Heart left ventricle (tissue), 16 donors: ENCODE results near the gene CIAO3. TPM values are rescaled to one million over a fixed set of nuclear protein-coding genes. Genes with fewer than 3 reads are reported as not detected.
A peak's percentile ranks its signal among the peaks of the same experiment; 100 is the strongest.

Source experiments
- ATAC-seq, 4 donors: fragments of 200-7000 bp; cut with Tn5 transposase; one replicate each; pipeline ENCODE4 v1.9.1; 2020 to 2022; ENCODE audit warnings: moderate library complexity in 4 of 4, mild to moderate bottlenecking in 3 of 4, moderate number of reproducible peaks in 1 of 4
- DNase-seq, 5 donors: peaks; one replicate each; pipeline ENCODE4 v3.0.0-alpha.2; 2020
- H3K27ac ChIP-seq, 12 donors: fragments of 200-600 bp; sonication (generic) in 4 of 12; one replicate each; pipeline versions ENCODE4 v1.5.0 to v1.8.0; 2016 to 2022; ENCODE audit warnings: mild to moderate bottlenecking in 2 of 12
- H3K27me3 ChIP-seq, 9 donors: fragments of 200-600 bp; sonication (generic) in 2 of 9; one replicate each; pipeline versions ENCODE4 v1.5.1 to v1.8.0; 2016 to 2022; ENCODE audit warnings: mild to moderate bottlenecking in 3 of 9
- H3K36me3 ChIP-seq, 9 donors: fragments of 200-600 bp; sonication (generic) in 2 of 9; one replicate each; pipeline versions ENCODE4 v1.5.0 to v1.8.0; 2018 to 2022; ENCODE audit warnings: mild to moderate bottlenecking in 2 of 9
- H3K4me1 ChIP-seq, 12 donors: fragments of 200-600 bp; sonication (generic) in 4 of 12; one replicate each; pipeline versions ENCODE4 v1.5.0 to v1.8.0; 2016 to 2022; ENCODE audit warnings: mild to moderate bottlenecking in 3 of 12
- H3K4me3 ChIP-seq, 12 donors: fragments of 200-600 bp; sonication (generic) in 4 of 12; one replicate each; pipeline versions ENCODE4 v1.5.0 to v1.8.0; 2017 to 2022; ENCODE audit warnings: mild to moderate bottlenecking in 9 of 12, moderate library complexity in 4 of 12
- H3K9me3 ChIP-seq, 12 donors: fragments of 200-600 bp; sonication (generic) in 4 of 12; one replicate each; pipeline versions ENCODE4 v1.5.0 to v1.8.0; 2016 to 2022; ENCODE audit warnings: mild to moderate bottlenecking in 1 of 12
- POLR2A ChIP-seq, 2 donors: fragments of 450-650 bp; IDR thresholded peaks; one replicate each; pipeline ENCODE4 v1.6.1; 2017; ENCODE audit warnings: antibody characterized with exemption in 2 of 2, mild to moderate bottlenecking in 2 of 2, moderate library complexity in 2 of 2
- WGBS, 4 donors: extraction: QIAGEN DNeasy Blood & Tissue Kit in 2 of 4; methylation state at CpG; one replicate each; pipeline versions ENCODE4 v1.1.5 to v1.1.7; 2013 to 2018; 5-methylcytosine and 5-hydroxymethylcytosine counted together
- intact Hi-C, 10 donors: fragments of 100-400 bp; cut with DNase I; formaldehyde crosslinking; loops; one replicate each; pipeline versions ENCODE4 v1.11.1 to v1.14.2; 2022
- polyA plus RNA-seq, 2 donors: library from polyadenylated mRNA; stranded (reverse); fragments of 200-250 nt; gene quantifications; one replicate each; pipeline ENCODE4 v1.2.3, GENCODE V29; 2013
- total RNA-seq, 9 donors: library from RNA; depleted of rRNA in 2 of 9; stranded (reverse); fragments of >200 nt in 2 of 9; fragmentation: NEBNext Ultra II Directional in 3 of 9; extraction: Animal tissue kit (Norgen Biotek cat#: 25700) in 3 of 9; gene quantifications; one replicate each; pipeline versions ENCODE4 v1.1.0 to v1.2.4, GENCODE V29; 2016 to 2023
- TF ChIP-seq, protein P1 (sequence below), 12 donors: fragments of 200-600 bp; sonication (generic) in 4 of 12; IDR thresholded peaks; one replicate each; pipeline versions ENCODE4 v1.5.0 to v1.8.0; 2018 to 2022; ENCODE audit warnings: antibody characterized with exemption in 12 of 12, mild to moderate bottlenecking in 5 of 12
- donor health status: ischemic (EF 13 %, LVEDD 7.1; RV severe dilation, severe dysfunction).
- donor health status: healthy with polysubstance abuse.
- donor health status: DM: no; HTN: yes; CAD: no.
- donor health status: DM: no; HTN: no; CAD: no.
- donor health status: ischemic (EF 25% LVEDD 6.9; RV normal size, moderate dysfunction).
- donor health status: ischemic (EF 25% LVEDD 5.7; RV mildly dilated, moderate dysfunction).
- donor health status: healthy.
- donor health status: DM: yes; HTN: yes; CAD: no.
- donor health status: ischemic (EF 35%, LVEDD 5.7; RV mildly dilated, moderate dysfunction).
- donor health status: nonischemic (EF 11% LVEDD 7.7; RV severe dilation, severe dysfunction).
- donor health status: DM: yes; HTN: yes; CAD: no.
- donor health status: PGD.
- donor health status: ischemic (EF 29% LVEDD 5.4; RV normal size, mild dysfunction).
- donor health status: nonischemic (EF 23%, LVEDD 6.1; RV moderate dilation, normal function).

Gene CIAO3
- total and polyA plus RNA-seq, 11 donors: 21.4 to 41.5 (median 28.2) TPM

GRCh38 chr16:683396-684070, 57.3 kb downstream of the CIAO3 start:
- peak in 1 of 5 donors; percentile 33 for DNase-seq
- Histone ChIP-seq H3K4me1 (peaks cover 14 to 68% (median 52%) of the 10 kb centered on the region in 12 donors), H3K27ac (peak overlapping the region in 11 of 12 donors; percentile 54 to 91 (median 76)), H3K4me3 (peak overlapping the region; percentile 46 to 86 (median 64)), H3K36me3 (peaks cover 0 to 41% (median 24%) of the 10 kb centered on the region in 9 donors), H3K9me3 (no peaks in the 10 kb centered on the region), H3K27me3 (no peaks in the 10 kb centered on the region)
- ATAC-seq: no peak
- TF ChIP-seq POLR2A (IDR thresholded peaks at IDR 0.05): no peak
- TF ChIP-seq, protein P1, sequence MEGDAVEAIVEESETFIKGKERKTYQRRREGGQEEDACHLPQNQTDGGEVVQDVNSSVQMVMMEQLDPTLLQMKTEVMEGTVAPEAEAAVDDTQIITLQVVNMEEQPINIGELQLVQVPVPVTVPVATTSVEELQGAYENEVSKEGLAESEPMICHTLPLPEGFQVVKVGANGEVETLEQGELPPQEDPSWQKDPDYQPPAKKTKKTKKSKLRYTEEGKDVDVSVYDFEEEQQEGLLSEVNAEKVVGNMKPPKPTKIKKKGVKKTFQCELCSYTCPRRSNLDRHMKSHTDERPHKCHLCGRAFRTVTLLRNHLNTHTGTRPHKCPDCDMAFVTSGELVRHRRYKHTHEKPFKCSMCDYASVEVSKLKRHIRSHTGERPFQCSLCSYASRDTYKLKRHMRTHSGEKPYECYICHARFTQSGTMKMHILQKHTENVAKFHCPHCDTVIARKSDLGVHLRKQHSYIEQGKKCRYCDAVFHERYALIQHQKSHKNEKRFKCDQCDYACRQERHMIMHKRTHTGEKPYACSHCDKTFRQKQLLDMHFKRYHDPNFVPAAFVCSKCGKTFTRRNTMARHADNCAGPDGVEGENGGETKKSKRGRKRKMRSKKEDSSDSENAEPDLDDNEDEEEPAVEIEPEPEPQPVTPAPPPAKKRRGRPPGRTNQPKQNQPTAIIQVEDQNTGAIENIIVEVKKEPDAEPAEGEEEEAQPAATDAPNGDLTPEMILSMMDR (IDR thresholded peaks at IDR 0.05): no peak
- intact Hi-C loops: no loop called here
- WGBS, 4 donors: 13 to 26% (median 16%) methylated on average over 22 to 57 of the region's 57 CpGs

DNA sequence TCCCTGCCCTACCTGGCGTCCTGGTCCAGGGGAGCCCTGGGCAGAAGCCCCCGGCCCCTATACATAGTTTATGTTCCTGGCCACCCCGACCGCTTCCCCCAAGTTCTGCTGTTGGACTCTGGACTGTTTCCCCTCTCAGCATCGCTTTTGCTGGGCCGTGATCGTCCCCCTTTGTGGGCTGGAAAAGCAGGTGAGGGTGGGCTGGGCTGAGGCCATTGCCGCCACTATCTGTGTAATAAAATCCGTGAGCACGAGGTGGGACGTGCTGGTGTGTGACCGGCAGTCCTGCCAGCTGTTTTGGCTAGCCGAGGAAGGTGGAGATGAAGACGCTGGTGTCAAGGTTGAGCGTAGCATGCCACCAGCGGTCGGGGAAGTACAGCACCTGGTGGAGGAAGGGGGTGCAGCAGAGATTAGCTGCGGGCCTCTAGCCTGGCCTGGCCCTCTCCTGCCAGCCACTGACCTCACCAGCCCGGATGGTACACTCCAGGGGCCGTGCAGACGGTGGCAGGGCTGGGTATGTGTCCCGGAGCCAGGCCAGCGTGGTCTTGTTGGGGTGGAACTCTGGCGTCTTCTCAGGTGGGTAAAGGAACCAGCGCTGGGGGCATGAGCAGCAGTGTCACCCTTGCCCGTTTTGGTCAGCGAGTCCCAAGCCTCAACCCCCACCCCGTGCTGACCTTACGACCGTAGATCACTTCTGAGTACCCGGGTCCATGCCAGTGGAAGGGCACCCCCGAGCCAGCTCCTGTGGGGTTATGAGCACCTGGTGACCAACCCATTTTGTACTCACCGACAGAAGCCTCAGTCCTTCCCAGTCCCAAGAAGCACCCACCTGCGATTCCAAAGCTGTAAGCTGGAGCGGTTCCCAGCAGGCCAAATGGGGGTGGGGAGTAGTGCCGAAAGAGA, 58.1 kb downstream of the CIAO3 start:
- DNase-seq: no peak
- ATAC-seq: no peak
- intact Hi-C loops: no loop called here
- Histone ChIP-seq H3K27me3 (no peaks in the 10 kb centered on the region), H3K4me1 (peaks cover 14 to 65% (median 51%) of the 10 kb centered on the region in 12 donors), H3K9me3 (no peaks in the 10 kb centered on the region), H3K36me3 (peaks cover 0 to 41% (median 24%) of the 10 kb centered on the region in 9 donors), H3K4me3 (peak overlapping the region in 6 of 12 donors; percentile 61 to 86 (median 74)), H3K27ac (no peak overlapping the region)
- WGBS, 4 donors: 84 to 85% (median 84%) methylated on average over 34 to 36 of the region's 36 CpGs
- TF ChIP-seq, protein P1 (IDR thresholded peaks at IDR 0.05): no peak
- no peak for TF ChIP-seq POLR2A (IDR thresholded peaks at IDR 0.05)

DNA sequence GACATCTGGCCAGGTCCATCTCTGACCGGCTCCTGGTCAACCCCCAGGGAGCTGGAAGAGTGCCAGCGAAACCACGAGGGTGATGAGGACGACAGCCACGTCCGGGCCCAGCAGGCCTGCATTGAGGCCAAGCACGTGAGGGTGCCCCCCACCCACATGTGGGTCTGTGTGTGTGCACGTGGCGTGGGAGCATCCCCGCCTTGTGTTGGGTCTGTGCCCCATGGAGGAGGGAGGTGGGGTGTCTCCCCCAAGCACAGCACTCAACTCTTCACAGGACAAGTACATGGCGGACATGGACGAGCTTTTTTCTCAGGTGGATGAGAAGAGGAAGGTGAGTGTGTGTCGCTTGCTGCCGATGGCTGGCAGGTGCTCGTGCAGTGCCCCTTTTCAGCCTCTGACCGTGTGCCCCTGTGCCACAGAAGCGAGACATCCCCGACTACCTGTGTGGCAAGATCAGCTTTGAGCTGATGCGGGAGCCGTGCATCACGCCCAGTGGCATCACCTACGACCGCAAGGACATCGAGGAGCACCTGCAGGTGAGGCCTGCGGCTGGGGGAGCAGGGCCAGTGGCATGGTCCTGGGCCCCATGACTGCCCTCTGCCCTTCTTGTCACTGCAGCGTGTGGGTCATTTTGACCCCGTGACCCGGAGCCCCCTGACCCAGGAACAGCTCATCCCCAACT, 58.9 kb downstream of the CIAO3 start:
- Histone ChIP-seq H3K4me3 (peak overlapping the region in 5 of 12 donors; percentile 12 to 96 (median 71)), H3K27ac (no peak overlapping the region), H3K4me1 (peaks cover 14 to 65% (median 51%) of the 10 kb centered on the region in 12 donors), H3K27me3 (no peaks in the 10 kb centered on the region), H3K36me3 (peaks cover 0 to 38% (median 24%) of the 10 kb centered on the region in 9 donors), H3K9me3 (no peaks in the 10 kb centered on the region)
- ATAC-seq (no peak), DNase-seq (peak in 1 of 5 donors; percentile 41)
- TF ChIP-seq POLR2A (IDR thresholded peaks at IDR 0.05): no peak
- TF ChIP-seq, protein P1 (IDR thresholded peaks at IDR 0.05): no peak
- WGBS, 4 donors: 69 to 75% (median 72%) methylated on average over 25 to 28 of the region's 28 CpGs
- intact Hi-C loops: no loop called here
